Measurements from ENCODE around the gene DOK4. TPM values are rescaled to one million over a fixed set of nuclear protein-coding genes. Genes with fewer than 3 reads are reported as not detected.

Gene DOK4
- total and polyA plus RNA-seq, 2 donors (not counting 1 experiment from before 2014, with no cell fraction given): 1.6 to 2.5 TPM

GRCh38 chr16:57502048-57502775 lies 15.9 kb upstream of the DOK4 start:
- H3K79me2 ChIP-seq (ENCODE audit: control insufficient read depth, insufficient read depth, low read length): no peaks in the 10 kb centered on the region
- WGBS (ENCODE audit: insufficient coverage): 71% methylated on average over 12 of the region's 12 CpGs
- no peak for DNase-seq
- no peaks in the 10 kb centered on the region for H3K36me3 ChIP-seq (replicated peaks in 1 of 2; ENCODE audit: control extremely low read depth in 1 of 2, control insufficient read depth in 1 of 2, extremely low read depth in 1 of 2, insufficient read depth in 2 of 2, low read length in 1 of 2)
- intact Hi-C loops (cut with micrococcal nuclease): no loop called here
- H3K4me1 Mint-ChIP-seq: no peaks in the 10 kb centered on the region
- H3K4me3 Mint-ChIP-seq: no peak overlapping the region
- no peaks in the 10 kb centered on the region for H4K20me1 ChIP-seq (ENCODE audit: control insufficient read depth, insufficient read depth, low read length, poor library complexity, severe bottlenecking)
- no peak for ATAC-seq (ENCODE audit: low read depth)
- H3K4me3 ChIP-seq (ENCODE audit: control extremely low read depth in 1 of 5, extremely low read depth in 1 of 5, insufficient read depth in 1 of 5, low read depth in 2 of 5, low read length in 4 of 5): no peak overlapping the region
- H3K27ac ChIP-seq (ENCODE audit: low read length in 2 of 2): no peak overlapping the region
- no peaks in the 10 kb centered on the region for H3K27me3 ChIP-seq (replicated peaks in 1 of 4; ENCODE audit: control extremely low read depth in 1 of 4, control insufficient read depth in 3 of 4, insufficient read depth in 4 of 4, low read length in 3 of 4)
- no peaks in the 10 kb centered on the region for H3K9me3 ChIP-seq (ENCODE audit: control extremely low read depth in 1 of 3, control insufficient read depth in 2 of 3, insufficient read depth in 1 of 3, low read length in 2 of 3)
- no peaks in the 10 kb centered on the region for H3K9me3 Mint-ChIP-seq (ENCODE audit: insufficient read depth)
- peaks cover 20% of the 10 kb centered on the region for H3K27me3 Mint-ChIP-seq
- H3K27ac Mint-ChIP-seq: no peak overlapping the region
- no peak overlapping the region for H3K4me2 ChIP-seq (replicated peaks; ENCODE audit: low read depth, low read length, poor library complexity, severe bottlenecking)
- ChIA-PET CTCF (interaction anchor here (0.6 to 1.3 kb wide), 3 partner anchors 18 to 74 kb away, joined by 4 read pairs; no protein-coding TSS in a partner anchor), POLR2A (no interaction called here)
- H3K9ac ChIP-seq (ENCODE audit: low read length): no peak overlapping the region
- H2AFZ ChIP-seq (ENCODE audit: insufficient read depth, low read depth, low read length, poor library complexity, severe bottlenecking): no peak overlapping the region
- H3K4me1 ChIP-seq (ENCODE audit: control insufficient read depth in 2 of 2, insufficient read depth in 2 of 2, low read length in 2 of 2): no peaks in the 10 kb centered on the region
- TF ChIP-seq CTCF (IDR thresholded peaks at IDR 0.05): no peak
- TF ChIP-seq EZH2 (IDR thresholded peaks at IDR 0.05; ENCODE audit: borderline replicate concordance, insufficient read depth, low read depth, low read length, poor library complexity, severe bottlenecking): no peak

DNA sequence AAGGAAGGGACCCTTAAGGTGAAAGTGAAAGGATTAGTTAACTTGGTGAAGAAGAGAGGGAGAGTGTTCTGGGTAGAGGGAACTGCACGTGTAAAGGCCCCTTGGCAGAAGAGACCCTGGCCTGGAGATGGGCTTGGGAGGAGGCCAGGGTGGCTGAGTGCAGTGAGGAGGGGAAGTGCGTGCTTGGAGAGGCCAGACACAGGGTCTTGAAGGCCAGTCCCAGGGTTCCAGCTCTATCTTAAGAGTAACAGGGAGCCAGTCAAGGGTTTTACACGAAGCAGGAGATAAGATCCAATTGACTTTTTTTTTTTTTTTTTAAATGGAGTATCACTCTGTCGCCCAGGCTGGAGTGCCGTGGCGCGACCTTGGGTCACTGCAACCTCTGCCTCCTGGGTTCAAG lies 15.2 kb upstream of the DOK4 start:
- H3K79me2 ChIP-seq (ENCODE audit: control insufficient read depth, insufficient read depth, low read length): no peaks in the 10 kb centered on the region
- intact Hi-C loops (cut with micrococcal nuclease): no loop called here
- Mint-ChIP-seq H3K27ac (no peak overlapping the region), H3K27me3 (peaks cover 19% of the 10 kb centered on the region), H3K4me3 (no peak overlapping the region), H3K9me3 (ENCODE audit: insufficient read depth) (no peaks in the 10 kb centered on the region), H3K4me1 (no peaks in the 10 kb centered on the region)
- ChIA-PET POLR2A (no interaction called here), CTCF (interaction anchor here (0.6 to 1.3 kb wide), 2 partner anchors 43 to 75 kb away, joined by 4 read pairs; no protein-coding TSS in a partner anchor)
- no peaks in the 10 kb centered on the region for H3K4me1 ChIP-seq (ENCODE audit: control insufficient read depth in 2 of 2, insufficient read depth in 2 of 2, low read length in 2 of 2)
- no peak overlapping the region for H3K27ac ChIP-seq (ENCODE audit: low read length in 2 of 2)
- H3K9ac ChIP-seq (ENCODE audit: low read length): no peak overlapping the region
- no peaks in the 10 kb centered on the region for H3K36me3 ChIP-seq (replicated peaks in 1 of 2; ENCODE audit: control extremely low read depth in 1 of 2, control insufficient read depth in 1 of 2, extremely low read depth in 1 of 2, insufficient read depth in 2 of 2, low read length in 1 of 2)
- DNase-seq: no peak
- no peak overlapping the region for H2AFZ ChIP-seq (ENCODE audit: insufficient read depth, low read depth, low read length, poor library complexity, severe bottlenecking)
- no peak overlapping the region for H3K4me2 ChIP-seq (replicated peaks; ENCODE audit: low read depth, low read length, poor library complexity, severe bottlenecking)
- H4K20me1 ChIP-seq (ENCODE audit: control insufficient read depth, insufficient read depth, low read length, poor library complexity, severe bottlenecking): no peaks in the 10 kb centered on the region
- H3K4me3 ChIP-seq (ENCODE audit: control extremely low read depth in 1 of 5, extremely low read depth in 1 of 5, insufficient read depth in 1 of 5, low read depth in 2 of 5, low read length in 4 of 5): no peak overlapping the region
- TF ChIP-seq EZH2 (IDR thresholded peaks at IDR 0.05; ENCODE audit: borderline replicate concordance, insufficient read depth, low read depth, low read length, poor library complexity, severe bottlenecking) (no peak), CTCF (IDR thresholded peaks at IDR 0.05) (no peak)
- no peak for ATAC-seq (ENCODE audit: low read depth)
- H3K9me3 ChIP-seq (ENCODE audit: control extremely low read depth in 1 of 3, control insufficient read depth in 2 of 3, insufficient read depth in 1 of 3, low read length in 2 of 3): no peaks in the 10 kb centered on the region
- WGBS (ENCODE audit: insufficient coverage): 67% methylated on average over 2 of the region's 7 CpGs
- H3K27me3 ChIP-seq (replicated peaks in 1 of 4; ENCODE audit: control extremely low read depth in 1 of 4, control insufficient read depth in 3 of 4, insufficient read depth in 4 of 4, low read length in 3 of 4): no peaks in the 10 kb centered on the region
